Colonic mucosa (tissue), 4 donors: ENCODE measurements around the gene FXYD1. TPM values are rescaled to one million over a fixed set of nuclear protein-coding genes. Genes with fewer than 3 reads are reported as not detected.

ENCODE experiments used
- DNase-seq: peaks from one replicate; pipeline ENCODE4 v3.0.0-alpha.2; 2020
- H3K27ac ChIP-seq: fragments of 200-600 bp; one replicate; pipeline ENCODE4 v1.8.0; 2021
- H3K27me3 ChIP-seq: fragments of 200-600 bp; one replicate; pipeline ENCODE4 v1.8.0; 2021
- H3K36me3 ChIP-seq: fragments of 200-600 bp; one replicate; pipeline ENCODE4 v1.8.0; 2021
- H3K4me1 ChIP-seq: fragments of 200-600 bp; one replicate; pipeline ENCODE4 v1.8.0; 2021; ENCODE audit warnings: mild to moderate bottlenecking
- H3K4me3 ChIP-seq: fragments of 200-600 bp; one replicate; pipeline ENCODE4 v1.8.0; 2021
- H3K9ac ChIP-seq, 2 donors: one replicate each; pipeline ENCODE4 v1.7.0; 2013; ENCODE audit warnings: control low read depth in 2 of 2, low read depth in 2 of 2, low read length in 2 of 2
- H3K9me3 ChIP-seq: fragments of 200-600 bp; one replicate; pipeline ENCODE4 v1.8.0; 2021
- CTCF ChIP-seq: fragments of 200-600 bp; IDR thresholded peaks from one replicate; pipeline ENCODE4 v1.8.0; 2022; ENCODE audit warnings: antibody characterized with exemption, mild to moderate bottlenecking
- intact Hi-C: fragments of 100-400 bp; cut with DNase I; formaldehyde crosslinking; loops from one replicate; pipeline ENCODE4 v1.14.1; 2022
- total RNA-seq, 2 donors: library from RNA; stranded (reverse); fragmentation: NEBNext Ultra II Directional in 1 of 2; extraction: Animal tissue kit (Norgen Biotek cat#: 25700) in 1 of 2; gene quantifications; one replicate each; pipeline ENCODE4 v1.2.1, GENCODE V29; 2021
- donor health status: healthy.
- donor health status: DM: no; HTN: no; CAD: no.
- donor health status: DM: no; HTN: no; CAD: no.

FXYD1 gene
- total RNA-seq, 2 donors from 2014 or later, result 8.8 to 15.1 TPM

GRCh38 chr19:35123573-35123972 is 15.1 kb upstream of the FXYD1 start:
- DNase-seq, result peak; percentile 71
- H3K9me3 ChIP-seq, result no peaks in the 10 kb centered on the region
- H3K4me3 ChIP-seq, result no peak overlapping the region
- intact Hi-C loops, result no loop called here
- H3K9ac ChIP-seq, result peak overlapping the region in 1 of 2 donors; percentile 84
- no peaks in the 10 kb centered on the region for H3K36me3 ChIP-seq
- H3K27ac ChIP-seq, result peak overlapping the region; percentile 92
- H3K27me3 ChIP-seq, result no peaks in the 10 kb centered on the region
- peaks cover 29% of the 10 kb centered on the region for H3K4me1 ChIP-seq
- no peak for TF ChIP-seq CTCF

- DNase-seq, result peak; percentile 97
- peak overlapping the region; percentile 74 to 84 for H3K9ac ChIP-seq
- peak overlapping the region; percentile 14 for H3K4me3 ChIP-seq
- no peaks in the 10 kb centered on the region for H3K9me3 ChIP-seq
- no peaks in the 10 kb centered on the region for H3K36me3 ChIP-seq
- H3K4me1 ChIP-seq, result peaks cover 34% of the 10 kb centered on the region
- intact Hi-C loops, result no loop called here
- H3K27me3 ChIP-seq, result no peaks in the 10 kb centered on the region
- TF ChIP-seq CTCF, result no peak
- peak overlapping the region; percentile 92 for H3K27ac ChIP-seq
These were observed 14.2 kb upstream of the FXYD1 start for GRCh38 chr19:35124098-35125060.

- Histone ChIP-seq H3K9ac (peak overlapping the region in 1 of 2 donors; percentile 84), H3K9me3 (no peaks in the 10 kb centered on the region), H3K27me3 (no peaks in the 10 kb centered on the region), H3K27ac (peak overlapping the region; percentile 92), H3K36me3 (no peaks in the 10 kb centered on the region), H3K4me3 (no peak overlapping the region), H3K4me1 (peaks cover 34% of the 10 kb centered on the region)
- intact Hi-C loops, result no loop called here
- no peak for DNase-seq
- TF ChIP-seq CTCF, result no peak
These were observed 13.3 kb upstream of the FXYD1 start for GRCh38 chr19:35125270-35125717.

- H3K4me1 ChIP-seq, result peaks cover 31% of the 10 kb centered on the region
- no peak for TF ChIP-seq CTCF
- H3K9ac ChIP-seq, result peak overlapping the region in 1 of 2 donors; percentile 84
- H3K27me3 ChIP-seq, result no peaks in the 10 kb centered on the region
- intact Hi-C loops, result no loop called here
- no peaks in the 10 kb centered on the region for H3K36me3 ChIP-seq
- H3K27ac ChIP-seq, result peak overlapping the region; percentile 92
- no peak overlapping the region for H3K4me3 ChIP-seq
- no peaks in the 10 kb centered on the region for H3K9me3 ChIP-seq
- no peak for DNase-seq
These were observed 12.6 kb upstream of the FXYD1 start for GRCh38 chr19:35125749-35126623.

GRCh38 chr19:35126624-35126959 is 12.0 kb upstream of the FXYD1 start:
- no peak for TF ChIP-seq CTCF
- no peaks in the 10 kb centered on the region for H3K9me3 ChIP-seq
- no peak for DNase-seq
- H3K4me3 ChIP-seq, result no peak overlapping the region
- peaks cover 31% of the 10 kb centered on the region for H3K4me1 ChIP-seq
- H3K27ac ChIP-seq, result peak overlapping the region; percentile 89
- H3K9ac ChIP-seq, result peak overlapping the region in 1 of 2 donors; percentile 37
- H3K36me3 ChIP-seq, result no peaks in the 10 kb centered on the region
- H3K27me3 ChIP-seq, result no peaks in the 10 kb centered on the region
- intact Hi-C loops, result no loop called here
